SU-DHL-6 (cell line): ENCODE results near the gene PLRG1.

Experiments used
- CTCF ChIP-seq: fragments of 200-600 bp; sonication (generic); IDR thresholded peaks from one replicate; pipeline ENCODE4 v1.5.1; 2017; ENCODE audit warnings: antibody characterized with exemption, mild to moderate bottlenecking, low read length, moderate library complexity; ENCODE audit not compliant: insufficient read depth, poor library complexity, severe bottlenecking
- EZH2phosphoT487 ChIP-seq: fragments of 200-600 bp; sonication (generic), shearing (Covaris generic); conservative IDR thresholded peaks from 2 replicates; pipeline ENCODE4 v1.6.1; 2018; ENCODE audit warnings: mild to moderate bottlenecking, antibody characterized with exemption, low read length, moderate library complexity, mixed read lengths

DNA sequence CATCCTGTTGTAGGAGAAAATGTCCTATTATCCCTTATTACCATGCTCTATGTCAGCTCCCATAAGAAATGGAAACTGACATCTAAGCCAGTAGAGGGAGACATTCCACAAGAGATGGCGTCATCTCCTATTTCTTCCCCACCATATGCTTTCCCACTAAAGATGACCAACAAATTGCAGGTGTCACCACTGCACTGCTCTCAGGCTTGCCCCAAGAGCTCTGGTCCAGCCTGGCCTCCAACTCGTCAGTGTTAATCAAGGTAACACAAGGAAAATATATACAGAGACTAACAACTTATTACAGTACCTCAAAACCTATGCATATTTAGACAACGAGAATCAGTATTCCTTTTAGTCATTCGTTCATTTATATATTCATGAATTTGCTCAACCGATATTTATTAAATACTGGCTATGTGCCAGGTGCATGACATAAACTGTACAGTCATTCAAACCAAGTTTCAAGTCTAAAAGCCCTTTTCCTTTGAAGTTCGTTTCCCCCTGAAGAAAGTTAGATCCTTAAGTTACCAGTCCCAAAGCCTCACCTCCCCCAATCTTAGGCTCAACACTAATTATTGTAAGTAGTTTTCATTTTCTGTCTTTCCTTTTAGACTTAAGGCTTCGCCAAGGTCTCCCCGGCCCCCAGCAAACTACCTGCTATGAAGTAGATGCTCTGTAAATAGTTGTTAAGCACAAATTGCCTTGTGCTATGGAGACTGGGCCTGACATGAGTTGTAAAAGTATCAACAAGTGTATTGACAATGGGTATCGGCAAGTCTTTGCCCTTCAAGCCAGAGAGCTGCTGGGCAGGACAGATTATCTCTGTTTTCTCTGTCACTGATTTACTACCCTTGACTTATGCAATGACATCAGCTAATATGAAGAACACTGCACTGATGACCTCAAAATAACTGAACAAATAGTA, 9.6 kb upstream of the PLRG1 start:
- TF ChIP-seq CTCF = peak; percentile 17
- no peak for TF ChIP-seq EZH2phosphoT487
